Activated CD4-positive, alpha-beta memory T cell treated with anti-CD3 and anti-CD28 coated beads for 36 hours (primary cell): Measurements from ENCODE around the gene ADCY2. TPM values are rescaled to one million over a fixed set of nuclear protein-coding genes. Genes with fewer than 3 reads are reported as not detected.
A peak's percentile ranks its signal among the peaks of the same experiment; 100 is the strongest.

Experiments
- CTCF ChIA-PET: fragments of 350-600 bp; sonication (Branson Sonifier 250); formaldehyde crosslinking; loops from one replicate; lab custom pipeline; 2021; ENCODE audit warnings: antibody characterized with exemption, inconsistent platforms; lab: Charles Lee
- POLR2A ChIA-PET: fragments of 350-600 bp; sonication (Branson Sonifier 250); formaldehyde crosslinking; loops from one replicate; lab custom pipeline; 2021; ENCODE audit warnings: antibody characterized with exemption; lab: Charles Lee
- DNase-seq: peaks from one replicate; pipeline ENCODE4 v3.0.0-alpha.2; 2020
- H3K27ac Mint-ChIP-seq: one replicate; pipeline ENCODE4 v1.8.0; 2021; ENCODE audit warnings: mixed read lengths
- H3K27me3 Mint-ChIP-seq: one replicate; pipeline ENCODE4 v1.8.0; 2021; ENCODE audit warnings: mixed read lengths
- H3K36me3 Mint-ChIP-seq: one replicate; pipeline ENCODE4 v1.8.0; 2021; ENCODE audit warnings: mixed read lengths
- H3K4me1 Mint-ChIP-seq: one replicate; pipeline ENCODE4 v1.8.0; 2021; ENCODE audit warnings: low read depth, mixed read lengths
- H3K4me3 Mint-ChIP-seq: one replicate; pipeline ENCODE4 v1.8.0; 2021; ENCODE audit warnings: mild to moderate bottlenecking, mixed read lengths
- H3K9me3 Mint-ChIP-seq: one replicate; pipeline ENCODE4 v1.8.0; 2021; ENCODE audit warnings: mixed read lengths
- intact Hi-C: fragments of 100-400 bp; cut with micrococcal nuclease; formaldehyde crosslinking; loops from one replicate; pipeline ENCODE4 v1.15.1; 2023
- total RNA-seq, 2 experiments: library from RNA; stranded (reverse); gene quantifications; one replicate each; pipeline ENCODE4 v1.2.3, GENCODE V29; 2021

ADCY2 gene
- total RNA-seq, 2 experiments from 2014 or later = not detected

- Mint-ChIP-seq H3K9me3 (no peaks in the 10 kb centered on the region), H3K4me3 (no peak overlapping the region), H3K27me3 (peaks cover 20% of the 10 kb centered on the region), H3K4me1 (no peaks in the 10 kb centered on the region), H3K27ac (no peak overlapping the region), H3K36me3 (no peaks in the 10 kb centered on the region)
- ChIA-PET POLR2A (no interaction called here), CTCF (no interaction called here)
- no peak for DNase-seq
- intact Hi-C loops = no loop called here
Measured at GRCh38 chr5:7795306-7795705, 399.4 kb downstream of the ADCY2 start.

GRCh38 chr5:7801891-7802614 is 406.1 kb downstream of the ADCY2 start:
- Mint-ChIP-seq H3K36me3 (no peaks in the 10 kb centered on the region), H3K9me3 (no peaks in the 10 kb centered on the region), H3K4me3 (no peak overlapping the region), H3K4me1 (no peaks in the 10 kb centered on the region), H3K27me3 (peaks cover 7% of the 10 kb centered on the region), H3K27ac (no peak overlapping the region)
- POLR2A ChIA-PET = no interaction called here
- no peak for DNase-seq
- CTCF ChIA-PET = no interaction called here
- intact Hi-C loops = no loop called here

- ChIA-PET CTCF (interaction anchor here (1.0 kb wide), 1 partner anchor 9 kb away, joined by 3 read pairs; no protein-coding TSS in a partner anchor), POLR2A (no interaction called here)
- Mint-ChIP-seq H3K36me3 (no peaks in the 10 kb centered on the region), H3K4me1 (no peaks in the 10 kb centered on the region), H3K27me3 (peaks cover 12% of the 10 kb centered on the region), H3K27ac (no peak overlapping the region), H3K4me3 (no peak overlapping the region), H3K9me3 (no peaks in the 10 kb centered on the region)
- DNase-seq = no peak
- intact Hi-C loops = no loop called here
Measured at GRCh38 chr5:7802855-7803254, 406.9 kb downstream of the ADCY2 start.

- CTCF ChIA-PET = interaction anchor here (1.0 kb wide), 1 partner anchor 8 kb away, joined by 3 read pairs; no protein-coding TSS in a partner anchor
Measured at GRCh38 chr5:7803937-7804336, 408.0 kb downstream of the ADCY2 start.

GRCh38 chr5:7805379-7805778 is 409.4 kb downstream of the ADCY2 start:
- Mint-ChIP-seq H3K9me3 (no peaks in the 10 kb centered on the region), H3K36me3 (no peaks in the 10 kb centered on the region), H3K27me3 (peaks cover 7% of the 10 kb centered on the region), H3K4me1 (no peaks in the 10 kb centered on the region), H3K4me3 (no peak overlapping the region), H3K27ac (no peak overlapping the region)
- POLR2A ChIA-PET = no interaction called here
- CTCF ChIA-PET = no interaction called here
- intact Hi-C loops = no loop called here
- DNase-seq = no peak

More at GRCh38 chr5:7803937-7804336, 408.0 kb downstream of the ADCY2 start:
- no peaks in the 10 kb centered on the region for H3K4me1 Mint-ChIP-seq
- POLR2A ChIA-PET = no interaction called here
- no peaks in the 10 kb centered on the region for H3K36me3 Mint-ChIP-seq
- H3K4me3 Mint-ChIP-seq = no peak overlapping the region
- intact Hi-C loops = no loop called here
- no peaks in the 10 kb centered on the region for H3K9me3 Mint-ChIP-seq
- no peak overlapping the region for H3K27ac Mint-ChIP-seq
- DNase-seq = no peak
- peaks cover 7% of the 10 kb centered on the region for H3K27me3 Mint-ChIP-seq

- ChIA-PET CTCF (no interaction called here), POLR2A (no interaction called here)
- intact Hi-C loops = no loop called here
- Mint-ChIP-seq H3K4me1 (no peaks in the 10 kb centered on the region), H3K9me3 (no peaks in the 10 kb centered on the region), H3K36me3 (no peaks in the 10 kb centered on the region), H3K27me3 (peaks cover 27% of the 10 kb centered on the region), H3K4me3 (no peak overlapping the region), H3K27ac (no peak overlapping the region)
- no peak for DNase-seq
Measured at GRCh38 chr5:7808998-7809397, 413.1 kb downstream of the ADCY2 start.

- DNase-seq = no peak
- intact Hi-C loops = no loop called here
- Mint-ChIP-seq H3K27me3 (peaks cover 44% of the 10 kb centered on the region), H3K9me3 (no peaks in the 10 kb centered on the region), H3K4me1 (no peaks in the 10 kb centered on the region), H3K27ac (no peak overlapping the region), H3K4me3 (no peak overlapping the region), H3K36me3 (no peaks in the 10 kb centered on the region)
- ChIA-PET POLR2A (no interaction called here), CTCF (interaction anchor here (0.8 kb wide), 1 partner anchor 8 kb away, joined by 3 read pairs; no protein-coding TSS in a partner anchor)
Measured at GRCh38 chr5:7811715-7812114, 415.8 kb downstream of the ADCY2 start.

- CTCF ChIA-PET = no interaction called here
- intact Hi-C loops = no loop called here
- no peak for DNase-seq
- Mint-ChIP-seq H3K4me1 (no peaks in the 10 kb centered on the region), H3K27ac (no peak overlapping the region), H3K36me3 (no peaks in the 10 kb centered on the region), H3K9me3 (no peaks in the 10 kb centered on the region), H3K4me3 (no peak overlapping the region), H3K27me3 (peaks cover 42% of the 10 kb centered on the region)
- POLR2A ChIA-PET = no interaction called here
Measured at GRCh38 chr5:7813007-7813406, 417.1 kb downstream of the ADCY2 start.

GRCh38 chr5:7813576-7813975 is 417.6 kb downstream of the ADCY2 start:
- POLR2A ChIA-PET = no interaction called here
- peaks cover 42% of the 10 kb centered on the region for H3K27me3 Mint-ChIP-seq
- no peak overlapping the region for H3K27ac Mint-ChIP-seq
- intact Hi-C loops = no loop called here
- H3K4me1 Mint-ChIP-seq = no peaks in the 10 kb centered on the region
- CTCF ChIA-PET = interaction anchor here (0.7 to 0.8 kb wide), 2 partner anchors 68 to 1435 kb away, joined by 3 read pairs; no protein-coding TSS in a partner anchor
- H3K4me3 Mint-ChIP-seq = no peak overlapping the region
- no peaks in the 10 kb centered on the region for H3K9me3 Mint-ChIP-seq
- no peak for DNase-seq
- no peaks in the 10 kb centered on the region for H3K36me3 Mint-ChIP-seq

GRCh38 chr5:7814816-7815215 is 418.9 kb downstream of the ADCY2 start:
- ChIA-PET CTCF (no interaction called here), POLR2A (no interaction called here)
- no peaks in the 10 kb centered on the region for H3K4me1 Mint-ChIP-seq
- no peak for DNase-seq
- H3K9me3 Mint-ChIP-seq = no peaks in the 10 kb centered on the region
- no peak overlapping the region for H3K4me3 Mint-ChIP-seq
- H3K27me3 Mint-ChIP-seq = peaks cover 42% of the 10 kb centered on the region
- H3K27ac Mint-ChIP-seq = peak overlapping the region; percentile 53
- intact Hi-C loops = no loop called here
- no peaks in the 10 kb centered on the region for H3K36me3 Mint-ChIP-seq

- H3K36me3 Mint-ChIP-seq = no peaks in the 10 kb centered on the region
- intact Hi-C loops = no loop called here
- DNase-seq = peak; percentile 76
Measured at GRCh38 chr5:7815892-7816534, 420.1 kb downstream of the ADCY2 start.

GRCh38 chr5:7816535-7816901 is 420.6 kb downstream of the ADCY2 start:
- CTCF ChIA-PET = interaction anchor here (1.0 to 2.2 kb wide), 10 partner anchors 11 to 997 kb away, joined by 3 to 8 read pairs (median 3); partner anchors contain the start of gene MTRR
- Mint-ChIP-seq H3K9me3 (no peaks in the 10 kb centered on the region), H3K36me3 (no peaks in the 10 kb centered on the region), H3K4me3 (no peak overlapping the region), H3K4me1 (no peaks in the 10 kb centered on the region), H3K27me3 (peaks cover 42% of the 10 kb centered on the region), H3K27ac (no peak overlapping the region)
- no peak for DNase-seq
- POLR2A ChIA-PET = interaction anchor here (0.5 kb wide), 1 partner anchor 100 kb away, joined by 5 read pairs; no protein-coding TSS in a partner anchor
- intact Hi-C loops = no loop called here

More at GRCh38 chr5:7815892-7816534, 420.1 kb downstream of the ADCY2 start:
- CTCF ChIA-PET = interaction anchor here (1.0 to 2.2 kb wide), 11 partner anchors 12 to 996 kb away, joined by 3 to 8 read pairs (median 3); partner anchors contain the start of gene MTRR
- H3K4me3 Mint-ChIP-seq = no peak overlapping the region
- no peaks in the 10 kb centered on the region for H3K4me1 Mint-ChIP-seq
- POLR2A ChIA-PET = no interaction called here
- peaks cover 39% of the 10 kb centered on the region for H3K27me3 Mint-ChIP-seq
- no peaks in the 10 kb centered on the region for H3K9me3 Mint-ChIP-seq
- no peak overlapping the region for H3K27ac Mint-ChIP-seq
